Thyroid gland (tissue), 4 donors: Measurements from ENCODE around the gene RNF213. TPM values are rescaled to one million over a fixed set of nuclear protein-coding genes. Genes with fewer than 3 reads are reported as not detected.

Source experiments
- DNase-seq, 2 donors: peaks; one replicate each; pipeline ENCODE4 v3.0.0-alpha.2; 2019
- H3K27ac ChIP-seq, 3 donors: fragments of 200-600 bp; sonication (generic); 1 replicate in 2 of 3; 2 replicates in 1 of 3; pipeline ENCODE4 v1.5.1; 2016 to 2019; ENCODE audit warnings: mild to moderate bottlenecking in 1 of 3, moderate library complexity in 1 of 3
- H3K27me3 ChIP-seq: fragments of 200-600 bp; sonication (generic); one replicate; pipeline ENCODE4 v1.5.1; 2019
- H3K36me3 ChIP-seq, 2 donors: fragments of 200-600 bp; sonication (generic); one replicate each; pipeline ENCODE4 v1.5.1; 2016 to 2019
- H3K4me1 ChIP-seq, 2 donors: fragments of 200-600 bp; sonication (generic); one replicate each; pipeline ENCODE4 v1.5.1; 2017 to 2019
- H3K4me3 ChIP-seq, 3 donors: fragments of 200-600 bp; sonication (generic); replicated peaks in 1 of 3; 1 replicate in 2 of 3; 2 replicates in 1 of 3; pipeline ENCODE4 v1.5.1; 2016; ENCODE audit warnings: mild to moderate bottlenecking in 1 of 3
- H3K9me3 ChIP-seq: fragments of 200-600 bp; sonication (generic); one replicate; pipeline ENCODE4 v1.5.1; 2017
- CTCF ChIP-seq, 6 experiments: fragments of 200-600 bp in 3 of 6; fragments of 450-650 bp in 3 of 6; sonication (generic) in 3 of 6; IDR thresholded peaks; one replicate each; pipeline ENCODE4 v1.5.1; 2016 to 2019; ENCODE audit warnings: antibody characterized with exemption in 6 of 6, mild to moderate bottlenecking in 2 of 6, inconsistent platforms in 1 of 6, moderate library complexity in 1 of 6
- POLR2A ChIP-seq, 2 donors: fragments of 450-650 bp; IDR thresholded peaks; one replicate each; pipeline ENCODE4 v1.6.1; 2017; ENCODE audit warnings: antibody characterized with exemption in 2 of 2, mild to moderate bottlenecking in 2 of 2, moderate library complexity in 1 of 2
- WGBS, 2 donors: methylation state at CpG; one replicate each; pipeline ENCODE4 v1.1.5; 2017; 5-methylcytosine and 5-hydroxymethylcytosine counted together
- intact Hi-C: fragments of 100-400 bp; cut with DNase I; formaldehyde crosslinking; loops from one replicate; pipeline ENCODE4 v1.15.1; 2023
- total RNA-seq, 4 donors: library from RNA; depleted of rRNA; stranded (reverse); fragments of >200 nt; gene quantifications; one replicate each; pipeline ENCODE4 v1.2.3, GENCODE V29; 2016

RNF213 gene
- total RNA-seq, 4 donors from 2014 or later = 107 to 245 (median 187) TPM

GRCh38 chr17:80393241-80393890 lies 132.7 kb downstream of the RNF213 start:
- WGBS, 2 donors = 90 to 94% methylated on average over 15 of the region's 15 CpGs
- H3K36me3 ChIP-seq = peaks cover 59 to 61% of the 10 kb centered on the region in 2 donors
- intact Hi-C loops = no loop called here
- H3K27me3 ChIP-seq = no peaks in the 10 kb centered on the region
- H3K4me1 ChIP-seq = peaks cover 0 to 1% of the 10 kb centered on the region in 2 donors
- H3K27ac ChIP-seq = no peak overlapping the region
- DNase-seq = no peak
- TF ChIP-seq CTCF (IDR thresholded peaks at IDR 0.05) (no peak), POLR2A (IDR thresholded peaks at IDR 0.05) (no peak)
- H3K4me3 ChIP-seq = no peak overlapping the region
- no peaks in the 10 kb centered on the region for H3K9me3 ChIP-seq

DNA sequence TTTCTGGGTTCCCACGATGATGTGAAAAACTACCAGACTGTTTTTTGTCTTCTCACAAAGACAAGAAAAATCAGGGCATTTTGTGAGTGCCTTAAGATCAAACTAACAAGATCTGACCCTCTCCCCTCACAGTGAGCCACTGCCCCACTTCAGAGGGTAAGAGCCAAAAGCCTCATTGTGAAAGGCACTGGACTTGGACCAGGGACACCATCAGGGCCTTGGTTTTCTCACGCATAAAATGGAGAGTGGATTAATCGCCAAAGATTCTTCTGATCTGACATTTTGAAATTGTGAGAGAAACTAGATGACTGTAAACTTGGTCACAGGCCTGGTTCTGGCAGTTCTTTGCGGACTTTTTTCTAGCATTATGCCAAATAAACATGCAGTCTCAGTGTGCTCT lies 133.3 kb downstream of the RNF213 start:
- H3K36me3 ChIP-seq = peaks cover 53 to 55% of the 10 kb centered on the region in 2 donors
- H3K27ac ChIP-seq = no peak overlapping the region
- H3K4me3 ChIP-seq = no peak overlapping the region
- H3K9me3 ChIP-seq = no peaks in the 10 kb centered on the region
- no peak for DNase-seq
- 93 to 95% methylated on average over 4 of the region's 4 CpGs for WGBS, 2 donors
- intact Hi-C loops = no loop called here
- peaks cover 0 to 5% of the 10 kb centered on the region in 2 donors for H3K4me1 ChIP-seq
- TF ChIP-seq CTCF (IDR thresholded peaks at IDR 0.05) (no peak), POLR2A (IDR thresholded peaks at IDR 0.05) (no peak)
- H3K27me3 ChIP-seq = no peaks in the 10 kb centered on the region

DNA sequence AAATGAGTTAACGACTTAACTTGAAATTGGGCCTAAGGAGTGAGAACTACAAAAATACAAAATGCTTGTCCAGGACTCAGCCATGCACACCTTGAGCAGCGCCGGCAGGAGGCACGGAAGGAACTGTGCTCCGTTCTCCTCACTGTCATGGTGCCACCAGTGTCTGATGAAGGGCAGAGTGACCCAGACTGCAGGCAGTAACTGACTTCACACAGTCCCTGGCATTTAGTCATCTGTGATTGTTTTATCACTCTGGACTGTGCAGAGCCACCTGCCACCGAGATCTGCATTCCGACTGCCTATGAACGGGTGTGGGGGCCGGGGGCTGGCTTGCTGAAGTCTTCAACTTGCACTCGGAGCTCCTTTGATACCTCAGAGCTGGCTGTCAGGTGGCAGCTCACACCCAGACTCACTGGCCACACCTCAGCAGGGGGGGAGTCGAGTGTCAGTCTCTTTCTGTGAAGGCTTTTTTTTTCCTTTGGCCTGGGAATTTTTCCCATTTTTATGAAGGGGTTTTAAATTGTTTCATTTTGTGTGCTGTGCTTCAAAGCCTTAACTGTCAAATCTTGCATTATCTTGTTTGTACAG lies 134.1 kb downstream of the RNF213 start:
- Histone ChIP-seq H3K4me1 (peaks cover 0 to 5% of the 10 kb centered on the region in 2 donors), H3K9me3 (no peaks in the 10 kb centered on the region), H3K27ac (no peak overlapping the region), H3K36me3 (peaks cover 45 to 47% of the 10 kb centered on the region in 2 donors), H3K4me3 (no peak overlapping the region), H3K27me3 (no peaks in the 10 kb centered on the region)
- TF ChIP-seq CTCF (IDR thresholded peaks at IDR 0.05) = no peak
- intact Hi-C loops = no loop called here
- WGBS, 2 donors = 84% methylated on average over 11 of the region's 11 CpGs
- no peak for DNase-seq

- WGBS, 2 donors = 89 to 90% methylated on average over 14 to 15 of the region's 15 CpGs
- Histone ChIP-seq H3K27me3 (no peaks in the 10 kb centered on the region), H3K4me3 (no peak overlapping the region), H3K4me1 (peaks cover 0 to 5% of the 10 kb centered on the region in 2 donors), H3K9me3 (no peaks in the 10 kb centered on the region), H3K36me3 (peaks cover 37 to 39% of the 10 kb centered on the region in 2 donors), H3K27ac (no peak overlapping the region)
- no peak for TF ChIP-seq POLR2A (IDR thresholded peaks at IDR 0.05)
- no peak for TF ChIP-seq CTCF (IDR thresholded peaks at IDR 0.05)
- no peak for DNase-seq
- intact Hi-C loops = no loop called here
Observed at GRCh38 chr17:80395402-80396151, 134.9 kb downstream of the RNF213 start.
